Astrocyte (in vitro differentiated cells and primary cell): ENCODE results near the gene FAM53A.

Experiments
- EZH2 ChIP-seq: IDR thresholded peaks from 2 replicates; pipeline ENCODE4 v1.6.1; 2012; ENCODE audit warnings: mild to moderate bottlenecking, low read length, inconsistent platforms; ENCODE audit not compliant: insufficient read depth
- TF ChIP-seq, protein P1 (sequence below): IDR thresholded peaks from 2 replicates; pipeline ENCODE4 v1.5.1; 2011; ENCODE audit warnings: low read depth, mild to moderate bottlenecking, inconsistent platforms, low read length, moderate library complexity; ENCODE audit not compliant: insufficient read depth

DNA sequence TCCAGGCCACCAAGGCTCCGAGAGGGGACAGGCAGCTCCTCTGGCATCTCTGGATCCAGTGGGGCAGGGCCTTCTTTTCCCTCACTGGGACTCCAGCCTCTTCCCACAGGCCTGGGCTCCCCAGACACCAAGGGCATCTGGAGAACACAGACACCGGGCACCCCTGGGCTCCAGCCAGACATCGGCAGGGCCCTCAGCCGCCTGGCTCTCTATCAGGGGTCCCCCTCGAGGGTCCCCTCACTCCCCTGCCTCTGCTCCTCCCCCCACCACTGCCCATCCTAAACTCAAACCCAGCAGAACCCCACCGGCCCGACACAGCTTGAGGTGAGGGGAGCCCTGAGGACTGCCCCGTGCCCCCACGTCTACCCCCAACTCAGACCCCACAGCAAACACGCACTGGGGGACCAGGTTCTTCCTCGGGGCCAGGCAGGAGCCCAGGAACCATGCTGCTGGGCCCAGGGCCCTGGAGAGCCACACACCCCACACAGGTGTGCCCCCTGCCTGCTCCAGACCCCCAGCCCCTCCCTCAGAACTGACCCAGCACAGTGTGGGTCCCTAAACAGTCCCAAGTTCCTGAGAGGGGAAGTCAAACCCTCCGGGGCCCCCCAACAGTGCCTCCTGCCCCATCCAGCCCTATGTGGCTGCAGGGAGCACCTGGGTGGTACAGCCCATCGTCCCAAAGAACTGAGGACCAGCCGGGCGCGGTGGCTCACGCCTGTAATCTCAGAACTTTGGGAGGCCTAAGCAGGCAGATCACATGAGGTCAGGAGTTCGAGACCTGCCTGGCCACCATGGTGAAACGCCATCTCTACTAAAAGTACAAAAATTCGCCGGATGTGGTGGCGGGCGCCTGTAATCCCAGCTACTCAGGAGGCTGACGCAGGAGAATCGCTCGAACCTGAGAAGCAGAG, 86.8 kb downstream of the FAM53A start:
- TF ChIP-seq, protein P1, sequence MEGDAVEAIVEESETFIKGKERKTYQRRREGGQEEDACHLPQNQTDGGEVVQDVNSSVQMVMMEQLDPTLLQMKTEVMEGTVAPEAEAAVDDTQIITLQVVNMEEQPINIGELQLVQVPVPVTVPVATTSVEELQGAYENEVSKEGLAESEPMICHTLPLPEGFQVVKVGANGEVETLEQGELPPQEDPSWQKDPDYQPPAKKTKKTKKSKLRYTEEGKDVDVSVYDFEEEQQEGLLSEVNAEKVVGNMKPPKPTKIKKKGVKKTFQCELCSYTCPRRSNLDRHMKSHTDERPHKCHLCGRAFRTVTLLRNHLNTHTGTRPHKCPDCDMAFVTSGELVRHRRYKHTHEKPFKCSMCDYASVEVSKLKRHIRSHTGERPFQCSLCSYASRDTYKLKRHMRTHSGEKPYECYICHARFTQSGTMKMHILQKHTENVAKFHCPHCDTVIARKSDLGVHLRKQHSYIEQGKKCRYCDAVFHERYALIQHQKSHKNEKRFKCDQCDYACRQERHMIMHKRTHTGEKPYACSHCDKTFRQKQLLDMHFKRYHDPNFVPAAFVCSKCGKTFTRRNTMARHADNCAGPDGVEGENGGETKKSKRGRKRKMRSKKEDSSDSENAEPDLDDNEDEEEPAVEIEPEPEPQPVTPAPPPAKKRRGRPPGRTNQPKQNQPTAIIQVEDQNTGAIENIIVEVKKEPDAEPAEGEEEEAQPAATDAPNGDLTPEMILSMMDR: no peak
- TF ChIP-seq EZH2: no peak
